GM12875 (cell line): ENCODE measurements around the gene LIG1.

ENCODE experiments used
- H3K4me3 ChIP-seq: one replicate; pipeline ENCODE4 v1.5.1; 2011; ENCODE audit warnings: low read depth, low read length, control low read depth
- CTCF ChIP-seq: IDR thresholded peaks from 2 replicates; pipeline ENCODE4 v1.5.1; 2011; ENCODE audit warnings: low read depth, mild to moderate bottlenecking, control low read depth, inconsistent platforms, low read length, moderate library complexity, borderline replicate concordance; ENCODE audit not compliant: insufficient read depth

Gene LIG1

GRCh38 chr19:48122421-48122820, 47.7 kb downstream of the LIG1 start:
- no peak for TF ChIP-seq CTCF

GRCh38 chr19:48121909-48122371, 48.2 kb downstream of the LIG1 start:
- no peak overlapping the region for H3K4me3 ChIP-seq
- TF ChIP-seq CTCF: no peak

More at GRCh38 chr19:48122421-48122820, 47.7 kb downstream of the LIG1 start:
- no peak overlapping the region for H3K4me3 ChIP-seq

- H3K4me3 ChIP-seq: no peak overlapping the region
- TF ChIP-seq CTCF: no peak
These were observed 49.1 kb downstream of the LIG1 start for GRCh38 chr19:48121066-48121465.

GRCh38 chr19:48120505-48120904, 49.6 kb downstream of the LIG1 start:
- H3K4me3 ChIP-seq: no peak overlapping the region
- no peak for TF ChIP-seq CTCF

GRCh38 chr19:48118131-48118517, 52.0 kb downstream of the LIG1 start:
- TF ChIP-seq CTCF: no peak
- H3K4me3 ChIP-seq: no peak overlapping the region

- TF ChIP-seq CTCF: no peak
- H3K4me3 ChIP-seq: no peak overlapping the region
These were observed 52.5 kb downstream of the LIG1 start for GRCh38 chr19:48117515-48118130.

- no peak overlapping the region for H3K4me3 ChIP-seq
- no peak for TF ChIP-seq CTCF
These were observed 56.8 kb downstream of the LIG1 start for GRCh38 chr19:48113190-48113917.
